ENCODE data around the gene SLCO1A2.
"Not testable (repeated sequence)": the region's sequence is repeated elsewhere in the genome, so short reads cannot be mapped to it uniquely, and the experiment has no call there.

The SLCO1A2 gene

DNA sequence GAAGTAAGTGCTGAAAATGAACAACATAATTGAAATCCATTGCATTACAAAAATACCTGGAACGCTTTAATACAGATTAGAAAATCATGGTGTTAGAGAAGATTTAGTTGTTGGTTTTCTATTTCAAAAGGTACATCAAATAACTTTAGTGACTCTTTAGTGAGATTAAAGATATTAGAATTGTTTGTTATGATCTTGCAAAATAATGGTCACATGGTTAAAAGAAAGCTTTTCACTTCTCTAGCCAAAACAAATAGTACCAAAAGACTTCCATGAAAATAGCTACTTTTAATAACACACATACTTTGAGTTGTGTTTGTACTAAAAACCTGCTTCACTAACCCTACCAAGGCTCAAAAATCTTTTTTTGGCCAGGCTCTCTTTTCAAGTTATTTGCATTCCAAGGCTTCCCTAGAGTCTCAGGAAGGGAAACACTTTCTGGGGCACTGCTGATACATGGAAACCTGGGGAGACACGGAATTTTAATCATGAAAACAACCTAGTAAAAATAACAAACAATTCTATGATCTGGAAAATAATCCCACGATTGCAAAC is at the start of gene SLCO1A2:
SLCO1A2 (minus strand) TSS at position 147 of the 555 bp plus-strand sequence. CDS start 270 bp downstream, outside the sequence.
- DNase-seq = no peak

GRCh38 chr12:21384261-21384660 is 49.5 kb upstream of the SLCO1A2 start:
- no peak for DNase-seq

- not testable (repeated sequence) for DNase-seq
These were observed 46.6 kb upstream of the SLCO1A2 start for GRCh38 chr12:21381320-21381719.

DNA sequence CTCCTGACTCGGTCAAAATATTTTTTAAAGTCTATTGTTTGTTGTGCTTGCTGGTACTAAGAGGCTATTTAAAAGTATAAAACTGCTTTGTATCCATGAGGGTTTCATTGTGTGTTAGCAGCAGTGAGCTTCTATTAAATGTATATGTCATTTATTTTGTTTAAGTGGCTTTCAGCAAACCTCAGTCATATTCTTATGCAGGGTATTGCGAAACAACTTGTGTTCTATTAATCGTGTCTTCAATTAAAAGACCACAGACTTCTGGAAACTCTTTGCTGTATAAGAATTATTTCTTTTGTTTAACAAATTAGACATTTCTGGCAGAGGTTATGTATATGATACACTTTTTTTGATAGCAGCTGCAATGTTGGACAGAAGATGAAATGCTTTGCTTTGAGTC is 44.5 kb upstream of the SLCO1A2 start:
- no peak for DNase-seq

DNA sequence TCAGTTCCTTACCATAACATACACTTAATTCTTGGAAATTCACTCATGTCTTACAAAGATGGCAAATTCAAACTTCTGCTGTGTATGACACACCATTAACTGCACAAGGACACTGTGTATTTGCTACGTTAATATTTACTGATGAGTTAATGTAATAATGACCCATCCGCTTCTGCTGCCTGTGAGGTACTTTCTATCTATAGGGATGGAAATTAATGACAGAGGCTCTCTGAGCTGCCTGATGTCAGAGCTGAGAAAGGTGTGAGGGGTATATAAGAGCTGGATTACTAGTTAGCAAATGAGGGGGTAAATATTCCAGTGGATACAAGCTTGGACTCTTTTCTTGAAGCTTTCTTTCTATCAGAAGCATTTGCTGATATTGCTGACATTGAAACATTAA is 37.9 kb upstream of the SLCO1A2 start, which contains the start of gene IAPP:
IAPP (plus strand) TSS at position 301 of the 400 bp plus-strand sequence. CDS start 450 bp downstream, outside the sequence.
- DNase-seq = no peak

DNA sequence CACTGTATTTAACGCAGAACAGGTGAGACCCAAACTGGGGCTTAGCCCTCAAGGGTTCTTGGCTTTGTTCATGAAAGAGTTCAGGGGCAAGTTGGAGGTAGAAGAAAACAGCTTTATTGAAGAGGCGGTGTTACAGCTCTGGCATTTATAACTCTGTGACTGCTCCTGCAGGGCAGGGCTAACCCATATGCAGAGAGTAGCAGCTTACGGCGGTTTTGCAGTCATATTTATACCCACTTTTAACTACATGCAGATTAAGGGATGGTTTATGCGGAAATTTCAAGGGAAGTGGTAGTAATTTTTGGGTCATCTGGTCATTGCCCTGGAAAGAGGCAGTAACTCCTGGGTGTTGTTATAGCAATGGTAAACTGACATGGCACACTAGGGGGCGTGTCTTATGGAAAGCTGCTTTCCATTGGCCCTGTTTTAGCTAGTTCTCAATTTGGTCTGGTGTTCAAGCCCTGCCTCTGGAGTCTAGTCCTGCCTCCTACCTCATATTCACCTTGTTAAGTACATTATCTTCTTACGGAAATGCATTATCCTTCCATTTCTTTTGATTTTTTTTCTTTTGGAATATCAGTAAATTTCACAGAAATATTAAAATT is 36.2 kb upstream of the SLCO1A2 start:
- DNase-seq = no peak

- DNase-seq = no peak
These were observed 34.6 kb upstream of the SLCO1A2 start for GRCh38 chr12:21369141-21369980.

- DNase-seq = not testable (repeated sequence)
These were observed 25.9 kb upstream of the SLCO1A2 start for GRCh38 chr12:21360632-21361031.

DNA sequence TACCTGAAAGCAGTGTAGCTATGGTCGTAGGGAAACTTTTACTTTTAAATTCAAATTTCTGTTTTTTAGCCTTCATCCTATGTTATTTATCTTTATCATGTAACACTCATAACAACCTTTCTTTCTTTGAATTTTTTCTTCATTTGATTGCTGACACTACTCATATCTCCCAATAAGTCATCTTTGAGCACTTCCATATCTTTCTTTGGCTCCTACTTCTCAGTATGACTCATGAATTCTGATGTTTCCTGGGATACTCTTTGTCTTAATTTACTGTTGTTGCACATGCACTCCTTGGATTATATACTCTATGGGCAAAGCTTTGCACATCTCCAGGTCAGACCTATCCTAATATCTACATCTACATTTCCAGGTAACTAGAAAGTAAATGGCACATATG is 19.9 kb upstream of the SLCO1A2 start:
- no peak for DNase-seq

DNA sequence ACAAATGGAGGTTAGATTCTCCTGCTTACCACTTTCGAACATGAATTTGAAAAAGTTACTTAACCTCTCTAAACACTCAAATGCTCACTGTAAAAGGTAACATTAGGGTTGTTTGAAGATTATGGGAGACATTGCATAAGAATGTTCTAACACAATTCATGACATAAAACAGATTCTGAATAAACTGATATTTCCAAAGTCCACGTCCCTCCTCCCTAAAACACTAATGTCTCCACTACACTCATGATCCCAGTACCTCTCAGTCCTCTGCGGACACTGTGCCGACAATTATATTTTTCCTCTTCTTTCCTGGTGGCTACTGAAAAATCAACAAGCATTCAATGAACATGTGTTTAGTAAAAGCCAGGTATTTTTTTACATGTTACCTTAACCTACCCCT is 19.2 kb upstream of the SLCO1A2 start:
- no peak for DNase-seq

DNA sequence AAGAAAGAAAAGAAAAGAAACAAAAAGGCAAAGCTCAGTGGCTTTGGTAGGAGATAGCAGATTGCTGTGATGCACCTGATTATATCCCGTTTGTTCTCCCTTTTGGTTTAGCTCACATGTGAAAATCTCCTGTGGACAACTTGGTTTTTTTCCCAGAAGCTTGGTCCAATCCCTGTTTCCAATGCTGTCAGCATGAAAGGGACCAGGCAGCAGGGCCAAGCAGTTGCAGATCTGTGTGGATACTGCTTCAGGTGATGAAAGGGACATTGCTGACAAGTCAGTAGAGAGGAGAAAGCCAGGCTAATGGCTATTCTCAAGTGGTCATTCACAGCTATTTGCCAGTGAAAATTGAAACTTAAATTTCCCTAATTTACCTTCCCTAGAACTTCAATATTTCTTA is 18.8 kb upstream of the SLCO1A2 start:
- no peak for DNase-seq

DNA sequence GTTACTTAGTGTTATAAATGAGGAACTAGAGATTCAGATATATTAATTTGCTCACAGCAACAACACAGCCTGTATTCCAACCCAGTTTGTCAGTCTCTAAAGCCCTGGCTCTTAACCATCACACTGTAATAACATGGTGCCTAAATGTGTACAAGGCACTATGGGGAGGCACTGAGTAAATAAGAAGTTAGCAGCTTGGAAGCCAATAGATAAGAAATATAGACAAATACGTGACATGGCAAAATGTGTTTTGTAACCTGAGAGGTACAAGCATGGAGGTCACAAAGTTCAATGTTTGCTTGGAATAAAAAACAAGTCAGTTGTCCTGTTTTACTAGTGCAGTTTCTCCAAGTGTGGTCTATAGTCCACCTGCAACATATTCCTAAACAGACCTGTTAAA is 16.3 kb upstream of the SLCO1A2 start:
- no peak for DNase-seq

DNA sequence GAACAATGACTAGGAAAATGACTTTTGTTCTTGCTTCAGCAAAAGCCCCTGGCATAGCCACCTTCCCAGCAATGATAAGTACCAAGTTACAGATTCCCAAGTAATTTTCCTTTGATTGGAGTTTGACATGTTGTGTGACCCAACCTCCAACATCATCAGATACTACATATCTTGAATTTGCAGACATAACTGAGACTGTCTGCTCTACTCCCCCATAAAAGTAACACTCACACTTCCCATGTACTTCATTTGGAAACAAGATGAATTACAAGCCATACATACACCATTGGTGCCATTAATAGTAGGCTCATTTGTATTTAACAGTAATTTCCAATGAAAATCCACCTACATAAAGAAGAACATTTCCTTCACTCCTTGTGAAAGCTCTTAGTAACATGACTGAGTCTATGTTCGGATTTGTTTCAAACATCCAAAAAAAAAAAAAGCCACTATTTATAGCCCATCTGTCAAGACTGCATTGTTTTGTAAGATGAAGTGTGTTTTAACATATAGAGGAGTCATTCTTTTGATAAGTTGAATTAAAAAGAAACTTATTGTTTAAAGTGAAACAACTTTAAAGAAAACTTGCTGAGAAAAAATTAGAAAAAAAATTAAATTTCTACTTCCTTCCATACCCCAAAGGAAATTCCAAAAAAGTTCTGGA is 12.0 kb upstream of the SLCO1A2 start:
- no peak for DNase-seq

DNA sequence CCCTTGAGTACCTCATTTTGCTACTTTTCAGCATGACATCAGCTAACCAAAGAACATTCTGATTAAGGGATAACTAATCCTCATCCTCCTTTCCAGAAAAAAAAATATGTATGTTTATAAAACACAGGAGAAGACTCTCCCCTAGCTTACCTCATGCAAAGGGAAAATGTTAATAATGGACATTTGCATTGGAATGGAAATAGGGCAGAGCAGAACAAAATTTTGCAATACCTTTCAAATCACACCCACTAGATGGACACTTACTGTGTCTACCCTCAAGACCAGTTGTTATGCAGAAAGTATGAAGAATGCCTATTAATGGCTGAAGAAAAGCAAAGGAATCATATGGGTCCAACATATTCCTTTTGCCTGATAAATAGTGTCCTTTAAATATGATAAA is 8.9 kb upstream of the SLCO1A2 start:
- no peak for DNase-seq

DNA sequence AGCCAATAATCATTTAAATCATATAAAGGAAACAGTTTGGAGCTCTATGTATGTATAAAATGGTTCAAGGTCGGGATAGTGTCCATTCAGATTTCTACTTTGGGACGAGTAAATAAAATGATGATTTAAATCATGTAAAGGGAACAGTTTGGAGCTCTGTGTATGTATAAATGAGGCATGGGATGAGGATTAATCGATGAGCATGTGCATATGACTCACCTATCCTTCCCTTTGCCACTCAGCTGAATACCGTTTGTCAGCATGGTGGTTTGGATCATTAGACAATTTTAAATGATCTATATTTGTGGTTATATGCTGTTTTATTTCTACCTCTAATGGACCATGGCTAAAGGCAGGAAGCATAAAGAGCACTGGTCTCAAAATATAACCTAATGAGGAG is 7.1 kb upstream of the SLCO1A2 start:
- no peak for DNase-seq

GRCh38 chr12:21340403-21340802 is 5.7 kb upstream of the SLCO1A2 start:
- peak; percentile 4 for DNase-seq

DNA sequence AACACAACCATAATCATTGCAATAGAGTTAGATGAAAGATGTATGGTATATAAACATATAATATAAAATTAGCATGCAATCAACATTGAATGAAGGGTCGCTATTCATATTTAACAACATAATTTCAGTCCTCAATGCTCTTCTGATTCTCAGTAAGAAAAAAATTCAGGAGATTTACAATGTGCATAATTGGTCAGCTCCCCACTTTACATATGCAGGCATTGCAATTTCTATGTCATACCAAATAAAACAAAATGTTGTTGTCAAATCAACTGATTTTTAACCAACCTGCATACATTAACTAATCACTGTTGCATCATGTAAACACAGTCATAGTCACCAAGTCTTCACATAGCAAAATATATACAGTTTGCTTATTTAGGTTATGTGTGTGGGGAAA is 5.2 kb upstream of the SLCO1A2 start:
- no peak for DNase-seq

GRCh38 chr12:21337959-21338744 is 3.4 kb upstream of the SLCO1A2 start:
- DNase-seq = no peak

GRCh38 chr12:21337453-21337852 is 2.7 kb upstream of the SLCO1A2 start:
- DNase-seq = no peak

DNA sequence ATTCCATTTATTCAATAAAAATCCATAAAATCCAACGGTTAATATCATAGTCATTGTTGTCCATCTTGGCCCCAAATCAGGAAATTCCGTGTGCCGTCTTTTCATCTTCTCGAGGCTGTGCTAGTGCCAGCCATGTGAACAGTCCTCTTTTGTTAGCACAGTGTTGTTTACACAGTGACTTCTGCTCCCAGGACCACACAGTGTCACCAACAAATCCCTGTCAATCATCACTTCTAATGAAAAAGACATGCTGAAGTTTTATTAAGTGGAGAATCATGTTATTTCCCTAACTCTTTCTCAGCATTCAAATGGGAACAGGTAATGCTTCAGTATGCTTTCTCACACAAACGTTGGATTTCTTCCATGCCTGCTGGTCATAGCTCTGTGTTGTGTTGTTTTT is 1.9 kb upstream of the SLCO1A2 start:
- no peak for DNase-seq

DNA sequence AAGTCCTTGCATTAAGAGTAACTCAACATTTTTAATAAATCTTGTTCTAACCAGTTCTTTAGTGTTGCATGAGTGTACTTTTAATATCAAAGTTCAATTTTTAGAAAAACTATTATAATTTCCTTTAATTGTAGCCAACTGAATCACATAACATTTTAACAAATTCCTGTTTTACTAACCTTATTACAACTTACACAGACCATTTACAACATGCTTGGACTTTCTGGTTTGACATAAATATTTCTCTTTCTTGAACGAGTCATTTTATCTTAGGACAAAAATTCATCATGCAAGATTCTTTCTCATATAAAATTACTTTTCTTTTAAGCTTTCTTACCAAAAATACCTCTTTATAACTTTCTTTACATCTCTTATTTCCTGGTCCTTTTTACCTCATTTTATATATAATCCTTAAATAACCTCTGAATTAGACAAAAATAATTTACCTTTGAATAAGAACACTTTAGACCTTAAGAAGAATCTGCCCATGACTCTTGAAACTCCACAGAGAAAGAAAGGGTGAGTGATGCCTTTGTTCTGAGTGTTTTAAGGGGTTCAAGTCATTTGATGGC is 3.9 kb downstream of the SLCO1A2 start:
- DNase-seq = no peak

DNA sequence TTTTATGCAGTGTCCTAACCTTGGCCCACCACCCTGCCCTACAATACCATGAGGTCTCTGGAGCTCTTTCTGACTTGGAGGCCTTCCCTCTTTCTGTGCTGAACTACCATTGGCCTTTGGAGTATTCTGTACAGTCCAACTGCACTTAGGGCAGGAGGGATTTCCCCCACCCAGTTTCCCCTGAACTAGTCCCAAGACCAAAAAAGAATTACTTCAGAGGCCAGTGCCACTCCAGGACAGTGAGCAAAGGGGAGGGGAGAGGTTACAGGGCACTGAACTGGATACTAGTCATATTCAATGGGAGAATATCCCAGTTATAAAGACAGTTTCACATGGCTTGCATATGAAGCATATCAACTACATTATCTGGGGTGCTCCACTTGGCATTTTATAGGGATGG is 6.1 kb downstream of the SLCO1A2 start:
- no peak for DNase-seq

Data from stimulated activated CD4-positive, alpha-beta T cell treated with anti-CD3 and anti-CD28 coated beads, Interleukin-4, amount 100 ng/mL, for 24 hours (primary cell).